GM15510 (cell line): Measurements from ENCODE around the gene SLC22A15.

Experiments
- POLR2A ChIP-seq: IDR thresholded peaks from 3 replicates; pipeline ENCODE4 v1.6.1; 2011; ENCODE audit warnings: borderline replicate concordance; ENCODE audit not compliant: insufficient read length; ENCODE audit errors: extremely low read depth

SLC22A15 gene

DNA sequence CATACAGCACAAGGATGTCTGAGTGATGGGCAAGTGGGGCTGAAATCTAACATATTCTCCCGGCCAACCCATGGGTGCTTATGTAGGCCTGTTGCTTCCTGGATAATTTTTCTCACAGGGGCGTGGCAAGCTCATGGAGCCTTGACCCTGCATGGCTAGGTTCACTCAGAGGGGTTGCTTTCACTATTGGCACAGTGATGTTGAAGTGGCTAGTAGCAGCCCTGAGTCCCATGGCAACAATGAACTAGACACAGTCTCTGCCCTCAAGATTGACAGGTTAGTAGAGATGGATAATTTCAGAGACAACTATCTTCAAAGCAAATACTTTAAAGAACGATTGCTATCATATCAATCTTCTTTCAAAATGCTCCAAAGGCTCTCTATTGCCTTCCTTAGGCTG, 128.4 kb downstream of the SLC22A15 start:
- no peak for TF ChIP-seq POLR2A

GRCh38 chr1:116105996-116106395, 129.7 kb downstream of the SLC22A15 start:
- no peak for TF ChIP-seq POLR2A

- no peak for TF ChIP-seq POLR2A
Observed at GRCh38 chr1:116106646-116107045, 130.3 kb downstream of the SLC22A15 start.

DNA sequence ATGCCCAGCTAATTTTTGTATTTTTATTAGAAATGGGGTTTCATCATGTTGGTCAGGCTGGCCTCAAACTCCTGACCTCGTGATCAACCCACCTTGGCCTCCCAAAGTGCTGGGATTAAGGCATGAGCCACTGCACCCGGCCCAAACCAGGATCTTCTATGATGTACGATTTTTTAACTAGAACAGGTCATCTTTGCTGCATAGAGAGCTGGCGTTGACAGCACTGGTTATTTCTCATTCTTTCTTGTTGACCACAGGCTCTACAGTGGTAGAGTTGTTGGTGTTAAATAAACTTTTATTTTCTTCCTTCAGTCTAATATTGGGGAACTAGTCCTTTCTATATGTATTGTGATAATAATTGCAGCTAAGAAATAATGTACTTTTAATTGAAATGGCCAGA, 131.1 kb downstream of the SLC22A15 start:
- no peak for TF ChIP-seq POLR2A

GRCh38 chr1:116110567-116111523, 134.5 kb downstream of the SLC22A15 start, which contains the start of gene MAB21L3:
Gene MAB21L3 (plus strand): TSS chr1:116111399. CDS start chr1:116112616, 1,217 bp downstream.
- TF ChIP-seq POLR2A = no peak

- no peak for TF ChIP-seq POLR2A
Observed at GRCh38 chr1:116111524-116112021, 135.3 kb downstream of the SLC22A15 start.

- TF ChIP-seq POLR2A = no peak
Observed at GRCh38 chr1:116112388-116113140, 136.3 kb downstream of the SLC22A15 start.

DNA sequence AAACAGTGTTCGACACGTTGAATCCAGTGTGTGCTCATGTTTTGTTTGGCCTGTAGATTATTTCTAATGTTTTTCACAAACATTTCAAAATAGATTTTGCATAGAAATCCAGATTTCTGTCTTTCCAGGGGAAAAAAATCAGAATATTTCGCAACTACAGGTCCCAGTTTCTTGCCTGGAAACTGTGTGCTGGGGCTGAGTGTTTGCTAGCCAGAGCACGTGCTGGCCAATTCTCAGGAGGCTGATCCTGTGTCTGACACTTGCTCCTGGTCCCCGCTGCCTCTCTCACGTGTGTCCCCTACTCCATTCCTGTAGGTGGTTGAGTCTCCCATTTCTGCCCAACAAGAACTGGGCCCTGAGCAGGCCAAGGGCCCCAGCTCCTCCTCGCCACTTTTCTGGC, 137.3 kb downstream of the SLC22A15 start:
- no peak for TF ChIP-seq POLR2A

DNA sequence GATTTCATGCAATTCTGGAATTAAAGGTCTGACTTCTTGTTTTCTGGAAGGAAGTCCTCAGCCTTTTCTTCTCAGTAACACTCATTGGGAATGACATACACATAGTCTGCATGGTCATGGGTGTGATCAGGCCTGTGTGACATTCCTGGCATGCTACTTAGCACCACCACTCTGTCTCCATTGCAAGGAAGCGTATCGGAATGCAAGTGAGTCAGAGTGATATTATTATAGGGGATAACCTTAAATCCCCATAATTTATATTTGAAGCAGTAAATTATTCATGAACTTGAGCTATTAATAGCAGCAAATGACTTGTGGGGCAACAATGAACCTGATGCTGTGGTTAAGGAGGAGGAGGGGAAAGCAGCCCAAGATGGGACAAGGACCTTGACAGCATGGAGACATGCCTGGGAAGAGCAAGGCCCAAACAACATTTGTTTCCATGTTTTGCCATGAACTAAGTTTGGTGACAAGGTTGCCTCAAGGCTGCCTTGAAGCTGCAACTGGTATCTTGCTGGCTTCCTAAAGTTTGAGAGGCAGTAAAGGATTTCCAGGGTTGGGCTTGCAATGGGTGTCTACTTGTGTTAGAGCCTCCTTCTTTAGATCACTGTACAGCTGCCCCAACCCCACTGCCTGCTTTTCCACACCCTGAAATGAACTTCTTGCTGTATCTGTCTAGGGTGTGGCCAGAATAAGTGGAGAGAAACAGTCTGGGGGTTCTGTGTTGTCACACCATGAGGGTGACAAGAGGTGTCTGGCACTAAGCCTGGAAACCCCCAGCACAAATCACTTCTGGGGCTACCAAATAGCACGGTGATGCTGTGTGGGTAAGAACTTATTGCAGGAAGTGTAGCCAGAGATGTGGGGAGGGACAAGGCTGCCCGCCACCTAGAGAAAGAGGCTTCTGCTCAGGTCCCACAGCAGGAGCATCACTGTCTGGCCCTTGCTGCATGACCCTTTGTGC, 139.4 kb downstream of the SLC22A15 start:
- TF ChIP-seq POLR2A = no peak

GRCh38 chr1:116118471-116118870, 142.2 kb downstream of the SLC22A15 start:
- TF ChIP-seq POLR2A = no peak
